MCF 10A (cell line): ENCODE measurements around the gene AGMAT. TPM values are rescaled to one million over a fixed set of nuclear protein-coding genes. Genes with fewer than 3 reads are reported as not detected.
A peak's percentile ranks its signal among the peaks of the same experiment; 100 is the strongest.

Experiments used
- BruUV-seq: library from RNA; stranded (reverse); fragments of 400-500 nt; replicated peaks from 2 replicates; lab custom pipeline; 2021; lab: Mats Ljungman, UMichigan
- CTCF ChIA-PET: fragments of 300-600 bp; sonication (Branson Sonifier 250); formaldehyde crosslinking; extraction: SDS; loops from one replicate; lab custom pipeline; 2021; ENCODE audit warnings: antibody characterized with exemption, inconsistent platforms; lab: Yijun Ruan, JAX
- POLR2A ChIA-PET: fragments of 300-600, 350-650 bp; sonication (Branson Sonifier 250); formaldehyde crosslinking; extraction: SDS; loops from one replicate; lab custom pipeline; 2020; ENCODE audit warnings: antibody characterized with exemption, inconsistent platforms; lab: Yijun Ruan, JAX
- DNase-seq: peaks from one replicate; pipeline ENCODE4 v3.0.0-alpha.2; 2018; ENCODE audit not compliant: unreplicated experiment
- H3K27ac Mint-ChIP-seq: one replicate; pipeline ENCODE4 v1.8.0; 2022; ENCODE audit warnings: mild to moderate bottlenecking, low read depth, mixed read lengths; ENCODE audit not compliant: unreplicated experiment
- H3K27me3 Mint-ChIP-seq: one replicate; pipeline ENCODE4 v1.8.0; 2022; ENCODE audit warnings: mixed read lengths; ENCODE audit not compliant: insufficient read depth, unreplicated experiment
- H3K36me3 Mint-ChIP-seq: one replicate; pipeline ENCODE4 v1.8.0; 2022; ENCODE audit warnings: mild to moderate bottlenecking, moderate library complexity, mixed read lengths; ENCODE audit not compliant: insufficient read depth, unreplicated experiment
- H3K4me1 Mint-ChIP-seq: one replicate; pipeline ENCODE4 v1.8.0; 2022; ENCODE audit warnings: mixed read lengths; ENCODE audit not compliant: insufficient read depth, unreplicated experiment
- H3K4me3 Mint-ChIP-seq: one replicate; pipeline ENCODE4 v1.8.0; 2022; ENCODE audit warnings: mild to moderate bottlenecking, moderate library complexity, mixed read lengths; ENCODE audit not compliant: unreplicated experiment
- H3K9me3 Mint-ChIP-seq: one replicate; pipeline ENCODE4 v1.8.0; 2022; ENCODE audit warnings: mixed read lengths; ENCODE audit not compliant: unreplicated experiment
- intact Hi-C: fragments of 100-400 bp; cut with micrococcal nuclease; formaldehyde crosslinking; loops from 2 replicates; pipeline ENCODE4 v1.14.1; 2022
- total RNA-seq: library from RNA; stranded (reverse); gene quantifications from 2 replicates; pipeline ENCODE4 v1.2.3, GENCODE V29; 2022
- TF ChIP-seq, protein P1 (sequence below): fragments of 200-600 bp; IDR thresholded peaks from one replicate; pipeline ENCODE4 v1.8.0; 2022; ENCODE audit warnings: antibody characterized with exemption, mild to moderate bottlenecking; ENCODE audit not compliant: unreplicated experiment

AGMAT gene
- total RNA-seq, 1 experiment from 2014 or later, result not detected

DNA sequence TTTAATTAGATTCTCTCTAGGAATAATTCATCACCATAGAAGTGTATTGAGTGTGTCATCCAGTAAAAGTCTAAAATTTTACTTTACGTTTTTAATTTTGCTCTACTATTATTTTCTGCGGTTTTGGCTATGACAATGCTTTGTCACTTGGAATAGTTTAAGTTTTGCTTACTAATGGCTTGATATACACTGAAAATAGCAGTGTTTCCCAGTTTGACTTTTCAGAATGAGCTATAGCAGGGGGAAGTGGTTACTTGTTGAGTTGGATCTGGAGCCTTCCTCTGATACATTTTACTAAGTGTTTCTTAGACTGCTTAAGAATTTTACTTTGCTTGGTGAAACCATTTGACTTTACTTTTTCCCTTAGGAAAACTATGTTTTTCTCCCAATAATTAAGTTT lies 53.2 kb downstream of the AGMAT start:
- no TSS peak for BruUV-seq
- Mint-ChIP-seq H3K27ac (no peak overlapping the region), H3K36me3 (peaks cover 62% of the 10 kb centered on the region), H3K9me3 (no peaks in the 10 kb centered on the region), H3K4me3 (no peak overlapping the region), H3K4me1 (peaks cover 11% of the 10 kb centered on the region), H3K27me3 (no peaks in the 10 kb centered on the region)
- POLR2A ChIA-PET, result no interaction called here
- TF ChIP-seq, protein P1, sequence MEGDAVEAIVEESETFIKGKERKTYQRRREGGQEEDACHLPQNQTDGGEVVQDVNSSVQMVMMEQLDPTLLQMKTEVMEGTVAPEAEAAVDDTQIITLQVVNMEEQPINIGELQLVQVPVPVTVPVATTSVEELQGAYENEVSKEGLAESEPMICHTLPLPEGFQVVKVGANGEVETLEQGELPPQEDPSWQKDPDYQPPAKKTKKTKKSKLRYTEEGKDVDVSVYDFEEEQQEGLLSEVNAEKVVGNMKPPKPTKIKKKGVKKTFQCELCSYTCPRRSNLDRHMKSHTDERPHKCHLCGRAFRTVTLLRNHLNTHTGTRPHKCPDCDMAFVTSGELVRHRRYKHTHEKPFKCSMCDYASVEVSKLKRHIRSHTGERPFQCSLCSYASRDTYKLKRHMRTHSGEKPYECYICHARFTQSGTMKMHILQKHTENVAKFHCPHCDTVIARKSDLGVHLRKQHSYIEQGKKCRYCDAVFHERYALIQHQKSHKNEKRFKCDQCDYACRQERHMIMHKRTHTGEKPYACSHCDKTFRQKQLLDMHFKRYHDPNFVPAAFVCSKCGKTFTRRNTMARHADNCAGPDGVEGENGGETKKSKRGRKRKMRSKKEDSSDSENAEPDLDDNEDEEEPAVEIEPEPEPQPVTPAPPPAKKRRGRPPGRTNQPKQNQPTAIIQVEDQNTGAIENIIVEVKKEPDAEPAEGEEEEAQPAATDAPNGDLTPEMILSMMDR, result no peak
- no peak for DNase-seq
- CTCF ChIA-PET, result interaction anchor here (0.6 to 0.7 kb wide), 2 partner anchors 41 to 1422 kb away, joined by 3 read pairs; no protein-coding TSS in a partner anchor
- intact Hi-C loops, result no loop called here

DNA sequence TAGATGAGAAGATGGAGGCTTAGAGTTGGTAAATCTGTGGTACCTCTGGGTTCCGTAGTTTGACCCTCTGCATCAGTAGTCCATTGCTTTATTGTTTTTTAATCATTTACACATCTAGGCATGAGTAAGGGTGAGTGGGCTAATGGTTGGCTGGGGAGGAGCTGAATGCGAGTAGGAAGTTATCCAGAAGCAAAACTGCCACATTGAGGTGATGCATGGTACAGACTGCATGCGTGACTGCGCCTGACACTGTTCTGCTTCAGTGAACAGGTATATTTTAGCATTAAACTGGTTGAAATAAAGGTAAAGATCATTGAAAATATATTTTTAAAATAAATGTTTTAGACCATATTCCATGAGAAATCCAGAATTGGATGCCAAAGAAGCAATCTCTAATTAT lies 53.8 kb downstream of the AGMAT start:
- Mint-ChIP-seq H3K9me3 (no peaks in the 10 kb centered on the region), H3K4me1 (peaks cover 11% of the 10 kb centered on the region), H3K27me3 (no peaks in the 10 kb centered on the region), H3K4me3 (no peak overlapping the region), H3K27ac (no peak overlapping the region), H3K36me3 (peaks cover 55% of the 10 kb centered on the region)
- BruUV-seq, result no TSS peak
- no peak for DNase-seq
- intact Hi-C loops, result no loop called here
- TF ChIP-seq, protein P1, result no peak
- ChIA-PET POLR2A (no interaction called here), CTCF (no interaction called here)

DNA sequence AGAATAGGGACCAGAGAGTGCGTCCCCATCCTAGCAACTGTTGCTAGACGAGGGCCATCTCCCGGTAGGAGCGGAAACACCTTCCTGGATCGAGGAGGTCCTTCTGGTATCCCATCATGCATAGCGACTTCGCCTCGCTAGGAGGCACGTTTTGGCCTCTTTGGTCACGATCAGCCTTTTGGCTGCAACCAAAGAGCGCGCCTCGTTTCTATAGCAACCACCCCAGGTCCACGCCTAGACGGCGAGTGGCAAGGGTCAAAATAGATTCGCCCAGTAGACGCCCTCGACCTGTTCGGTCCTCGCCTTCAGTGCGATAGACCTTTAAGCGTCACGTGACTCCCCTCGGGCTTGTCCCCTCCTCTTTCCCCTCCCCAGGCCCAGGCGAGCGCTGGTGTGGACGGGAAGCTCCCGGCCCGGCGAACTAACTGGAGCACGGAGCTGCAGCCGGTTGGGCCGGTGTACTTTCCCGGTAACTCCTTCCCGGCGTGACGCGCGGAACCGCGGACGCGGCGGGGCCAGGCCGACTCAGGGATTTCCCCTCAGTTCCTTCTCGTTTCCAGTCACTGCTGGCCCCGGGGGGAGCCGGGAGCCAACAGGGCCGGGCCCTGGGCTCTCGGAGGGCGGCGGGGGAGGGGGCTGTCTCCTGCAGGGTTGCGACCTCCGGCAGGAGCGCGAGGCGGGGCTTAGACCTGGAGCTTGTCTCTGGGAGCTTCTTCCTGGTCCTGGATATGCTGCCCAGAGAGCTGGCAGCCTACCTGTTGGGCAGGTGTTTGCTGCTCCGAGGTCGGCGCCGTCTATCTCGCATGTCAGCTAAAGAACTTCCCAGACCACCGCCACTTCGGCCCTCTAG lies 58.1 kb downstream of the AGMAT start, which contains the start of gene DNAJC16:
Gene DNAJC16 (plus strand): TSS at position 359 of the 850 bp plus-strand sequence. CDS start 2,258 bp downstream, outside the sequence.
- ChIA-PET CTCF (interaction anchor here (0.6 to 1.3 kb wide), 3 partner anchors 100 to 213 kb away, joined by 3 to 4 read pairs (median 3); no protein-coding TSS in a partner anchor), POLR2A (interaction anchor here (0.5 to 3.4 kb wide), 27 partner anchors 8 to 1097 kb away, joined by 3 to 36 read pairs (median 3); partner anchors contain the start of gene DDI2)
- TF ChIP-seq, protein P1, result no peak
- Mint-ChIP-seq H3K27me3 (no peaks in the 10 kb centered on the region), H3K4me3 (peak within 1 kb of the TSS; percentile 92), H3K4me1 (peaks cover 16% of the 10 kb centered on the region), H3K27ac (peak within 1 kb of the TSS; percentile 100), H3K36me3 (peaks cover 33% of the 10 kb centered on the region), H3K9me3 (no peaks in the 10 kb centered on the region)
- intact Hi-C loops, result loop anchor here (1.0 kb wide), 1 partner anchor 92 kb away; no protein-coding TSS in a partner anchor
- peak; percentile 100 for DNase-seq
- BruUV-seq, result no TSS peak

DNA sequence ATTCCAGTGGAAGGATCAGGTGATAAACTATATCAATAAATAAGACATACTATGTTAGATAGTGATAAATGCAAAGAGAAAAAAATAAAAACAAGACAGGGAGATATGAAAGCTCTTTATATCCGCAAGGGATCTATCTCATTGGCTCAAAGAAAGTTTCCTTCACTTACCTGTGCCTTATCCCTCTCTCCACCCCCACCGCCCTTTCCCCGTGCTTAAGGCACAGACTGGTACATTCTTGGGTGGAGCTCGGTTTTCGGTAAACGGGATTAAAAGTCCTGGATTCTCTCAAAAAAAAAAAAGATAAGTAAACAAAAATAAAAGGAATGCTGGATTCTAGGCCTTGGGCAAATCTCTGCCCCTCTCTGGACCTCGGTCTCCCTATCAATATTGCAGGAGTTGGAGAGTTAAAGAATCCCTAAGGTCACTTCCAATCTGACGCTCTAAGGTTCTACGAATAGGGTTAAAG lies 58.8 kb downstream of the AGMAT start:
- TF ChIP-seq, protein P1, result no peak
- no peak for DNase-seq
- TSS peak; percentile 38 for BruUV-seq
- H3K4me3 Mint-ChIP-seq, result peak overlapping the region; percentile 92
- intact Hi-C loops, result loop anchor here (1.0 kb wide), 1 partner anchor 92 kb away; no protein-coding TSS in a partner anchor
- H3K27ac Mint-ChIP-seq, result peak overlapping the region; percentile 100
- CTCF ChIA-PET, result interaction anchor here (0.6 kb wide), 1 partner anchor 106 kb away, joined by 3 read pairs; no protein-coding TSS in a partner anchor
- peaks cover 16% of the 10 kb centered on the region for H3K4me1 Mint-ChIP-seq
- no peaks in the 10 kb centered on the region for H3K27me3 Mint-ChIP-seq
- H3K9me3 Mint-ChIP-seq, result no peaks in the 10 kb centered on the region
- peaks cover 27% of the 10 kb centered on the region for H3K36me3 Mint-ChIP-seq
- POLR2A ChIA-PET, result interaction anchor here (0.5 to 3.4 kb wide), 11 partner anchors 11 to 1098 kb away, joined by 3 to 36 read pairs (median 3); partner anchors contain the start of gene DDI2
